ENCODE data around the gene PSMB7.

Gene PSMB7

DNA sequence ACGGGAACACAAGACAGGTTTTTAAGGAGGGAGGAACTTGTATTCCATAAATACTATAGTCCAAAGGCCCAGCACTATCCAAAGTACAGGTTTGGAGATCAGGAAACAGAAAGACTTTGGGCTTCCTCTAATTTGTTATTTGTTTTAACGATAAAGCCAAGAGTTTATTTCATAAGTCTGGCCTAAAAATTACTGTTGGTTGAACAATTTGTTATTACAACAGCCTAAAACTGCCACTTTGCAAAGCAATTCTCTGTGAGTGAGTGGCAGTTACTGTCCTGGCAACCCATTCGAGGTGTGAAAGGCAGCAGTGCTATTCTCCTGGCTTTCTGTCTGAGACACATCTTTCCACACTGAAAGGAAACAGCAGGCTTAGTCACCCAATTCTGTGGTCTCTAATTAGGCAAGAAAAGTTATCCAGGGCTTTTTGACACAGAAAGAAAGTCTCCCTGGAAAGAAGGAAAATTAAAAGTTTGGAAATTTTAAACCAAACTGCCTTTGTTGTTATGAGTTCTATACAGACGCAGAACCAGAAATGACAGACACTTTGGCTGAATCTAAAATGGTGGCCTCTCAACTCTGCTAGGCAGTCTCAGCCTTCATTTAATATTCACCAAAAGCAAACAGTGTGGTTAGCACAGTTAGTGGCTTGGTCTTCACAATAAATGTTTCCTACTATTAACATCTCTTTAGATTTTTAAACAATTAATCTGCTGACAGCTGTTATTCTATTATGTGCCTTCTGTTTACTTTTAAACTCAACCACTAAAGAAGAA lies 33.9 kb downstream of the PSMB7 start:
- DNase-seq (ENCODE audit: low read depth), result peak; percentile 35

DNA sequence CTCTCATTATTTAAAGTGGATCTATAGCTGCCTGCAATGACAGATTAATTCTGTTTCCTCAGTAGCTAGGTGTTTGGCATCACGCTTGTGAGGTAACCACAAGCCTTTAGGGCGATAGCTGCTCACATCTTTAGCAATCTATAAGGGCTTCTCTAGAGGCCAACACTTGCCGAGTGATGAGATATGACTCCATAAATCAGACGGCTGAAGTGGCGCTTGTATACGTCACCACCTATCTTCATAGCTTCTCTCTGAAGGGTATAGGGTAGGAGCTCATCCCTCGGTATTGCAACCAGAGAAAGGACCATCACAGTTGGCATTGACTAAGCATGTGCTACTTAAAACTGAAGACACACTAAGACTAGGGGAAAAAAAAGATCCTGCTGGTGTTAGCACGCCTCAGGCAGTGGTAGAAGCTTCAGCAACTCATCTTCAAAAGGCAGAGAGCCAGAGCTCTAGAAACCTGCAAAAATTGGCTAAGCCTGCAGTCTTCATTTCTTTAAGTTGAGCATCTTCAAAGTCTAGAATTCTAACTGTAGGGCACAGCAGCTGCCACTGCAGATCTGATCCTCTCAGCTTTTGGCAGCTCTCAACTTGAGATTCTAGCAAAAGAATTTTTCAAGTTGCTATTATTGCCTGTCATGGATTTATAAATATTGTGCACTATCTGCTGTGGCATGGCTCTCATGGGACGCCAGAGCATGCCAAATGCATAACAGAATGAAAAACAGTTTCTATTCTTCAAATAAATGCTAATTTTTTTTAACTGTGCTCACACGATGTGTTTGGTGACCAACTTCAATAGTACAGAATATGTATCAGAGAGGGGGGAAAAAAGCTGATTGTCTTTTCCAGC lies 37.5 kb downstream of the PSMB7 start:
- DNase-seq (ENCODE audit: low read depth), result no peak

DNA sequence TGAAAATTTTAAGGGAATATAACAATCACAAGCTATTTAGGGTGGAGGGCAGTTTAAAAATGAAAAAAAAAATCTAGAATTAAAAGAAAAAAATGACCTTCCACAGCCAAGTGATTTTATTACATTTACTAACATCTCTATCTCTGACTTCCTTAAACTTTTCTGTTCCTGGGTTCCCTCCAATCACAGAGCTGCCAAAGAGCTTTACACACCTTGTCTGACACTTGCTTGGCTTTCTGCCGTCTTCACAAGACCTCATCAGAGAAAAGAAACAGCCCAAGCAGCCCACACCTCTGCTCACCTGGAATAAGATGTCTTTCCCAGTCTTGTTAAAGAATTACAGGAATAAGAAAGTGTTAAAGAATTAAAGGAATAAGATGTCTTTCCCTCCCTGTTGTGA lies 38.9 kb downstream of the PSMB7 start:
- DNase-seq (ENCODE audit: low read depth), result no peak

DNA sequence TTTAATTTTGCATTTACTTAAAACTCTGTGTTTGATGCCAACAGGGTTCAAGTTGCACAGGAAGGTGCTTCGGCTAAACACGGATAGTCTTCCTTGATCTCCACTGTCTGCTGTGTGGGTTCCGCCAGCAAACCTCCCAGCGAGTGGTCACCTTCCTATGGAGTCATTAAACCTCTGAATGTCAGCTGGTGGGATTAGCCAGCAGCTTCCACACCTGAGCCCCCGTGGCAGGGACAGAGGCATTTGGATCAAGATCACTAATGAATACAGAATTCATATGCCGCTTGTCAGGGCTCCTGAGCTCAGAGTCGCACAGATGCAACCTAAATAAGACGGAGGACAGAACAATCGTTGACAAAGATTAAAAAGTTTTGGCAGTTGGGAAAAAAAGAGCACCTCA lies 39.5 kb downstream of the PSMB7 start:
- DNase-seq (ENCODE audit: low read depth), result no peak

DNA sequence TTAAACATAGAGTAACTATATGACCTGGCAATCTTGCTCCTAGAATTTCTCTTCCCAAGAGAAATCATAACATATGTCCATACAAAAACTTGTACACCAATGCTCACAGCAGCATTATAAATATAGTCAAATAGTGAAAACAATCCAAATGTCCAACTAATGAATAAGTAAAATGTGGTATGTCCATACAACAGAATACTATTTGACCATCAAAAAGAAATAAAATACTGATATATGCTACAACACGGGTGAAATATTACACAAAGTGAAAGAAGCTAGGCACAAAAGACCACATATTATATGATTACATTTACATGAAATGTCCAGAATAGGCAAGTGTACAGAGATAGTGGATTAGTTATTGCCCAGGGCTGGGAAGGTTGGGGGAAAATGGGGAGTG lies 41.4 kb downstream of the PSMB7 start:
- DNase-seq (ENCODE audit: low read depth), result no peak

- DNase-seq (ENCODE audit: low read depth), result no peak
These were observed 41.9 kb downstream of the PSMB7 start for GRCh38 chr9:124373386-124373785.

- DNase-seq (ENCODE audit: low read depth), result peak; percentile 42
These were observed 43.2 kb downstream of the PSMB7 start for GRCh38 chr9:124372038-124372437.

- DNase-seq (ENCODE audit: low read depth), result peak; percentile 56
These were observed 44.2 kb downstream of the PSMB7 start for GRCh38 chr9:124370896-124371582.

GRCh38 chr9:124369231-124369797 lies 45.9 kb downstream of the PSMB7 start:
- no peak for DNase-seq (ENCODE audit: low read depth)

GRCh38 chr9:124368692-124369091 lies 46.5 kb downstream of the PSMB7 start:
- DNase-seq (ENCODE audit: low read depth), result no peak

DNA sequence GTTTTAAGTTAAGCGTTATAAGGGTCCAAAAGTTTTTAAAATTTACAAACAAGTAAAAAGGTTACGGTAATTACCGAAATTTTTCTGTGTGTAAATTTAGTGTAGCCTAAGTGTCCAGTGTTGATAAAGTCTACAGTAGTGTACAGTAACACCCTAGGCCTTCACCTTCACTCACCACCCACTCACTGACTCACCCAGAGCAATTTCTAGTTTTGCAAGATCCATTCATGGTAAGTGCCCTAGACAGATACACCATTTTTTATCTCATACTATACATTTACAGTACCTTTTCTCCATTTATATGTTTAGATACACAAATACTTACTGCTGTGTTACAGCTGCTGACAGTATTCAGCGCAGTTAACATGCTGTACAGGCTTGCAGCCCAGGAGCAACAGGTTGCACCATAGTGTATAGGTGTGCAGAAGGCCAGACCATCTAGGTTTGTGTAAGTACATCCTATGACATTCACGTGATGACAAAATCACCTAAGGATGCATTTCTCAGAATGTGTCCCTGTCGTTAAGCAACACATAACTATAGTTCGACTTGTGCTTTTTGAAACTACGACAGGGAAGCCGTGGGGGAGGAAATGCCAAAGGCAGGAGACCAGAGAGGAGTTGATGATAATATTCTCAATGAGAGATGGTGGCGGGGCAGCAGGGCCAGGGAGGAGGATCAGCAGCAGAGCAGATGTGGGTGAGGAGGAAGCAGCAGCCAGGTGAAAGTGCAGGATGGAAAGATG lies 48.6 kb downstream of the PSMB7 start:
- no peak for DNase-seq (ENCODE audit: low read depth)

GRCh38 chr9:124365036-124365435 lies 50.2 kb downstream of the PSMB7 start:
- DNase-seq (ENCODE audit: low read depth), result no peak

- no peak for DNase-seq (ENCODE audit: low read depth)
These were observed 51.1 kb downstream of the PSMB7 start for GRCh38 chr9:124364141-124364540.

GRCh38 chr9:124363326-124364096 lies 51.7 kb downstream of the PSMB7 start:
- DNase-seq (ENCODE audit: low read depth), result no peak

GRCh38 chr9:124361128-124361527 lies 54.1 kb downstream of the PSMB7 start:
- no peak for DNase-seq (ENCODE audit: low read depth)

- DNase-seq (ENCODE audit: low read depth), result no peak
These were observed 55.2 kb downstream of the PSMB7 start for GRCh38 chr9:124359855-124360678.

DNA sequence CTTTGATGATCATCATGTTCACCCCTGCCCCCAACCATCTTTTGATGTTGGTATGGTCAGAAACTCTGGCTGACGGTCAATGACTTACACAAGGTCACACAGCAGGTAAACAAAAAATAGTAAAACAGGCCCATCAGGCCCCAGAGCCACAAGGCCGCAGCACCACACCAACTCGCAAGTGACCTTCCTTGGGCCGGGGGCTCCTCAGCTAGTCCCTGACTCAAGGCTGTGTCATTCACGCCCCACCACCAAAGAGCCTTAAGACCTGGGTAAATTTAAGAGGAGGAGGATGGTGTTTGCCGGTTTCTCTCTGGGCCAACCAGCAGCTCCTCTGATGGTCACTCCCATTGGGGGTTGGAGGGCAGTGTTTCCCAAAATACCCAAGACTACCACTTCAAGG lies 55.8 kb downstream of the PSMB7 start:
- no peak for DNase-seq (ENCODE audit: low read depth)

DNA sequence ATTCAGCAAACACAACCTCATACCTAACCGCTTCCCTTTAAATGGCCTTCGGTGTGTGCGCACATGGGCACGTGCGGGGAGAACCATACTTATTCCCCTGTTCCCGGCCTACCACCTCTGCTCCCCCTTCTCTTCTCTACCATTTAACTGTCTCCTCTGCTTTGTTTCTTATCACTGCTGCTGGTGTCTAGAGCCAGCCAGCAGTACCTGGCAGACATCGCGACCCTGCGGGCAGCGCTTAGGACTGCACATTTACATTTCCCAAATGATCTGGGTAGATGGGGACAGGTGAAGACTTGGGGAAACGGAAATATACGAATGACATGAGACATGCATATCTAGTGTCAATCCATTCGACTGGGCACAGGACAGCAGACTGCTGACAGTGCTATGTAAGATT lies 56.6 kb downstream of the PSMB7 start:
- no peak for DNase-seq (ENCODE audit: low read depth)

- no peak for DNase-seq (ENCODE audit: low read depth)
These were observed 57.4 kb downstream of the PSMB7 start for GRCh38 chr9:124357721-124358361.

Data from fibroblast of gingiva (primary cell).